DND-41 (cell line): Measurements from ENCODE around the gene RMND1.

ENCODE experiments used
- EZH2 ChIP-seq: IDR thresholded peaks from 3 replicates; pipeline ENCODE4 v1.6.1; 2012; ENCODE audit warnings: borderline replicate concordance, low read depth, mild to moderate bottlenecking, moderate library complexity, low read length, inconsistent platforms; ENCODE audit not compliant: severe bottlenecking
- TF ChIP-seq, protein P1 (sequence below): IDR thresholded peaks from 2 replicates; pipeline ENCODE4 v1.5.1; 2012; ENCODE audit warnings: borderline replicate concordance, low read length, moderate library complexity, mild to moderate bottlenecking; ENCODE audit not compliant: poor library complexity, severe bottlenecking; ENCODE audit errors: extremely low read depth

DNA sequence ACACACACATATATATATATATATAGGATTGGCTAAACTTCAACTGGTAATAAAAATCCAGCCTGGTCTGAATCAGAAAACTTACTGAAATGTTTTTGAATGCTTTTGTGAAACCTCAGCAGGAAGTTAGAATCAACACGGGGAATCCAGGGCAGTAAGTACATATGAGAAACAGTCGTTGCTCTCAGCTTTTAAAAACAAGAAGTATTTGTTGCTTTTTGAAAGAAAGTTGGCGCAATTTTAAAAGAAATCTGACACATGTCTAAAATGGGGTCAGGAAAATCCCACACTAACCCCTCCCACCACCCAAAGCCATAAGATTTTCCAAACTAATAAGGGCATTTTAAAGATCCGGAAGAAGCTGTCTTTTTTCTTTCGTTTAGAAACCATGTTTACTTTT lies 30.4 kb upstream of the RMND1 start:
- TF ChIP-seq, protein P1, sequence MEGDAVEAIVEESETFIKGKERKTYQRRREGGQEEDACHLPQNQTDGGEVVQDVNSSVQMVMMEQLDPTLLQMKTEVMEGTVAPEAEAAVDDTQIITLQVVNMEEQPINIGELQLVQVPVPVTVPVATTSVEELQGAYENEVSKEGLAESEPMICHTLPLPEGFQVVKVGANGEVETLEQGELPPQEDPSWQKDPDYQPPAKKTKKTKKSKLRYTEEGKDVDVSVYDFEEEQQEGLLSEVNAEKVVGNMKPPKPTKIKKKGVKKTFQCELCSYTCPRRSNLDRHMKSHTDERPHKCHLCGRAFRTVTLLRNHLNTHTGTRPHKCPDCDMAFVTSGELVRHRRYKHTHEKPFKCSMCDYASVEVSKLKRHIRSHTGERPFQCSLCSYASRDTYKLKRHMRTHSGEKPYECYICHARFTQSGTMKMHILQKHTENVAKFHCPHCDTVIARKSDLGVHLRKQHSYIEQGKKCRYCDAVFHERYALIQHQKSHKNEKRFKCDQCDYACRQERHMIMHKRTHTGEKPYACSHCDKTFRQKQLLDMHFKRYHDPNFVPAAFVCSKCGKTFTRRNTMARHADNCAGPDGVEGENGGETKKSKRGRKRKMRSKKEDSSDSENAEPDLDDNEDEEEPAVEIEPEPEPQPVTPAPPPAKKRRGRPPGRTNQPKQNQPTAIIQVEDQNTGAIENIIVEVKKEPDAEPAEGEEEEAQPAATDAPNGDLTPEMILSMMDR = no peak
- no peak for TF ChIP-seq EZH2
